Fibroblast of the aortic adventitia (primary cell): ENCODE measurements around the gene LRRC70. TPM values are rescaled to one million over a fixed set of nuclear protein-coding genes. Genes with fewer than 3 reads are reported as not detected.

Experiments
- DNase-seq: peaks from one replicate; pipeline ENCODE4 v3.0.0-alpha.2; 2010; ENCODE audit warnings: low read depth
- H3K4me3 ChIP-seq: 2 replicates; pipeline ENCODE4 v1.5.1; 2011; ENCODE audit warnings: low read depth, mild to moderate bottlenecking, control low read depth, low read length, moderate library complexity
- CTCF ChIP-seq: IDR thresholded peaks from 2 replicates; pipeline ENCODE4 v1.5.1; 2011; ENCODE audit warnings: mild to moderate bottlenecking, low read length, control low read depth, inconsistent platforms; ENCODE audit not compliant: insufficient read depth
- total RNA-seq: library from RNA; depleted of rRNA; stranded (reverse); fragments of >200 nt; gene quantifications from 2 replicates; pipeline ENCODE4 v1.2.3, GENCODE V29; 2012; ENCODE audit warnings: low replicate concordance

Gene LRRC70
- total RNA-seq, 1 donor: 1.6 TPM

GRCh38 chr5:62574599-62574998 lies 4.0 kb upstream of the LRRC70 start:
- no peak for TF ChIP-seq CTCF
- no peak for DNase-seq
- H3K4me3 ChIP-seq: no peak overlapping the region

GRCh38 chr5:62575066-62575465 lies 3.6 kb upstream of the LRRC70 start:
- TF ChIP-seq CTCF: no peak
- H3K4me3 ChIP-seq: no peak overlapping the region
- DNase-seq: no peak

- no peak for DNase-seq
- TF ChIP-seq CTCF: no peak
These were observed 3.1 kb upstream of the LRRC70 start for GRCh38 chr5:62575489-62575888.

GRCh38 chr5:62576570-62577170 lies 1.9 kb upstream of the LRRC70 start:
- H3K4me3 ChIP-seq: no peak overlapping the region
- no peak for DNase-seq
- TF ChIP-seq CTCF: no peak

More at GRCh38 chr5:62575489-62575888, 3.1 kb upstream of the LRRC70 start:
- H3K4me3 ChIP-seq: no peak overlapping the region

- TF ChIP-seq CTCF: no peak
- no peak overlapping the region for H3K4me3 ChIP-seq
- DNase-seq: no peak
These were observed 1.1 kb upstream of the LRRC70 start for GRCh38 chr5:62577488-62577887.

GRCh38 chr5:62579761-62580160 lies 1.1 kb downstream of the LRRC70 start:
- TF ChIP-seq CTCF: no peak
- DNase-seq: no peak
- H3K4me3 ChIP-seq: no peak overlapping the region
